K562 (cell line): Measurements from ENCODE around the gene NR3C2.

Experiments used
- ATF2 ChIP-seq: sonication (generic); formaldehyde crosslinking; IDR thresholded peaks from 2 replicates; pipeline ENCODE4 v1.8.1; 2022; ENCODE audit warnings: missing genetic modification reagents
- CTCF ChIP-seq, 3 experiments: IDR thresholded peaks in 2 of 3; conservative IDR thresholded peaks in 1 of 3; 2 replicates each; pipeline ENCODE4 v1.5.1; 2011 to 2012; ENCODE audit warnings: low read length in 3 of 3, mild to moderate bottlenecking in 3 of 3, control low read depth in 2 of 3, improper control_type of control experiment in 1 of 3, inconsistent platforms in 1 of 3, low read depth in 1 of 3, mixed read lengths in 1 of 3, moderate library complexity in 1 of 3; ENCODE audit not compliant: insufficient read depth in 2 of 3
- EGR1 ChIP-seq: fragments of 450-650 bp; conservative IDR thresholded peaks from 2 replicates; pipeline ENCODE4 v1.6.1; 2017; ENCODE audit warnings: mild to moderate bottlenecking
- GABPA ChIP-seq: fragments of 200-800 bp; sonication (Bioruptor generic); conservative IDR thresholded peaks from 2 replicates; pipeline ENCODE4 v1.6.1; 2016; ENCODE audit warnings: low read depth, missing genetic modification characterization, missing compliant biosample characterization
- HCFC1 ChIP-seq: IDR thresholded peaks from 2 replicates; pipeline ENCODE4 v1.6.1; 2012; ENCODE audit warnings: low read depth, low read length, improper control_type of control experiment
- MAX ChIP-seq: sonication (generic); formaldehyde crosslinking; IDR thresholded peaks from 2 replicates; pipeline ENCODE4 v1.9.0; 2022; ENCODE audit warnings: mild to moderate bottlenecking, missing genetic modification reagents
- NFRKB ChIP-seq: fragments of 450-650 bp; IDR thresholded peaks from 2 replicates; pipeline ENCODE4 v1.6.1; 2016; ENCODE audit warnings: low read depth
- POLR2A ChIP-seq: fragments of 450-650 bp; conservative IDR thresholded peaks from 2 replicates; pipeline ENCODE4 v1.6.1; 2016
- RAD21 ChIP-seq, 2 experiments: fragments of 250-450 bp in 1 of 2; fragments of 450-650 bp in 1 of 2; sonication (Bioruptor Pico) in 1 of 2; formaldehyde crosslinking in 1 of 2; IDR thresholded peaks in 1 of 2; conservative IDR thresholded peaks in 1 of 2; 2 replicates each; pipeline versions ENCODE4 v1.4.0 to v1.8.0; 2020 to 2022; ENCODE audit warnings: mild to moderate bottlenecking in 2 of 2, moderate library complexity in 1 of 2
- SIN3A ChIP-seq, 2 experiments: fragments of 150-350 bp in 1 of 2; IDR thresholded peaks; 2 replicates each; pipeline ENCODE4 v1.6.1; 2011 to 2016; ENCODE audit warnings: borderline replicate concordance in 2 of 2, low read depth in 2 of 2, low read length in 2 of 2, mild to moderate bottlenecking in 2 of 2, moderate library complexity in 2 of 2; ENCODE audit not compliant: control insufficient read depth in 1 of 2
- TBP ChIP-seq: optimal IDR thresholded peaks from 2 replicates; pipeline ENCODE3; 2011; ENCODE audit warnings: low read depth, low read length, improper control_type of control experiment
- YY1 ChIP-seq, 3 experiments: IDR thresholded peaks; 2 replicates each; pipeline ENCODE4 v1.6.1; 2011; ENCODE audit warnings: low read length in 2 of 3, mild to moderate bottlenecking in 2 of 3, moderate library complexity in 2 of 3, borderline replicate concordance in 1 of 3, control low read depth in 1 of 3, low read depth in 1 of 3; ENCODE audit not compliant: insufficient read depth in 3 of 3, insufficient replicate concordance in 2 of 3, control insufficient read depth in 1 of 3, insufficient read length in 1 of 3; ENCODE audit errors: extremely low read depth in 1 of 3
- ZNF217 ChIP-seq: sonication (generic); formaldehyde crosslinking; IDR thresholded peaks from 2 replicates; pipeline ENCODE4 v1.8.0; 2022; ENCODE audit warnings: mild to moderate bottlenecking, missing genetic modification reagents

- TF ChIP-seq HCFC1 (no peak), TBP (no peak), RAD21 (CRISPR knock-in tag; conservative IDR thresholded peaks at IDR 0.05 in 1 of 2, IDR thresholded peaks at IDR 0.05 in 1 of 2) (no peak), NFRKB (no peak), YY1 (IDR thresholded peaks at IDR 0.05; ENCODE audit: borderline replicate concordance in 1 of 3, control insufficient read depth in 1 of 3, extremely low read depth in 1 of 3, insufficient read depth in 3 of 3, insufficient read length in 1 of 3, insufficient replicate concordance in 2 of 3, low read depth in 1 of 3, low read length in 2 of 3) (no peak), MAX (no peak), ATF2 (CRISPR knock-in tag) (no peak), SIN3A (IDR thresholded peaks at IDR 0.05; ENCODE audit: borderline replicate concordance in 2 of 2, control insufficient read depth in 1 of 2, low read depth in 2 of 2, low read length in 2 of 2) (no peak), EGR1 (no peak), CTCF (IDR thresholded peaks at IDR 0.05 in 2 of 3, conservative IDR thresholded peaks at IDR 0.05 in 1 of 3; ENCODE audit: insufficient read depth in 2 of 3, low read depth in 1 of 3, low read length in 3 of 3) (no peak), ZNF217 (CRISPR knock-in tag) (no peak), GABPA (tag) (no peak), POLR2A (no peak)
Measured at GRCh38 chr4:148214529-148215166, 227.6 kb downstream of the NR3C2 start.
